Activated T-helper 1 cell treated with Interleukin-2 at 50 U/mL for 16 hours (primary cell): ENCODE data around the gene ZNF70.

ENCODE experiments used
- DNase-seq: peaks from one replicate; pipeline ENCODE4 v3.0.0-alpha.2; 2020; ENCODE audit warnings: low read depth

Gene ZNF70

DNA sequence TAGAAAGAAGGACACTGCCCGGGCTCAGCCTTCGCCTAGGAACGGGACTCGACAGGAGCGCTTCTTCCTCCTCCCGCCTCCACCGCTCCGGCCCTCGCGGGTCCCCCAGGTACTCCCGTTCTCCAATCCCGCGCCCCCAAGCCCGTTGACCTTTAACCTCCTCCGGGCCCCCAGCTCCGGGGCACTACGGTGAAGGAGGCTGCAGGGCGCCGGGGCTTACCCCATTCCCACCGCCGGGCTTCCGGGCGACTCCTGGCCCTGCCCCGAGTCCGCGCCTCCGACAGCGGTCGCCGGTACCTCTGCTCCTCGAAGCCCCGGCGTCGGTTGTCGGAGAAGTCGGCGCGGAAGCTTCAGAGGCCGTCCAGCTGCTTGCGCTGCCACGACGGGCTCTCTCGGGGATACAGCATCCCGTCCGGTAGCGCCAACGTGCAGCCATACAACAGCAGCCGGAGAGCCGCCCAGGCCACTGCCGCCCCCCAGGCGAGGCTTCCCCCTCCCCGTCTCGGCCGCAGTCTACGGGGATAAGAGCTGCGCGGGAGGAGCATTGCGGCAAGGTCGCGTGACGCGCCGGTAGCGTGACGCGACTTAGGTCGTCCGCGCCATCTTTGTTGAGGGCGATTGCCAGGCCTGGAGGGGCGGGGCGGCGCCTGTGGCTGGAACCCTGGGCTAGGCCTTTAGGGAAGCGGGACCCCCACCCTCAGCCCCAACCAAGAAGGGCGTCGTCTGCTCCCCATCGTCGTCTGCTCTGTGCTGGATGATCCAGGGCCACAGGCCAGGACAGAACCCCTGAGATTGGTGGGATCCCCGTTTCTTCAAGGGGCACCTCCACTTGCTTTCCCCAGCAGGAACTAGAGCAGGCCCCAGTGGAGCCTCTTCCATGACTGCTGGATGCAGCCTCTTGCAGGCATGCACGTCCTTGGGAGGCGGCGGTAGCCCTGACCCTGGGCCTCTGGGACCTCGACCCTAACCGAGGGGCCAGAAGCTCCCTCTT lies 33.8 kb downstream of the ZNF70 start:
- peak; percentile 67 for DNase-seq

DNA sequence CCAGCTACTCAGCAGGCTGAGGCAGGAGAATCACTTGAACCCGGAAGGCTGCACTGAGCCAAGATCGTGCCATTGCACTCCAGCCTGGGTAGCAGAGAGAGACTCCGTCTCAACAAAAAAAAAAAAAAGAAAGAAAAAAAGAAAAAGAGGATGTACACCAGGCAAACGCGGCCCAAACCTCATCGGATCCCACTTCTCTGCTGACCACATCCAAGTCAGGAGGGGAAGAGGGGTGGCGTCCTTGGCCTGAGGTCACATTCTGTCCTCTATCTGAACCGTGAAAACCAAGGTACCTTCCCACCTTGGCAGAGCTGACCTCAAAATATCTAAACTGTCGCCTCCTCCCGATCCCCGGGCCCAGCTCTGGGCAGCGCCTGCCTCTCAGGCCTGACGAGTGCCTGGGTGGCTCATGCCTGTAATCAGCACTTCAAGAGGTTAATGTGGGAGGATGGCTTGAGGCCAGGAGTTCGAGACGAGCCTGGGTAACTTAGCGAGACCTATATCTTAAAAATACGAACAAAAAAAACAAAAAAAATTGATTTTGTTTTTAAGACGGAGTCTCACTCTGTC lies 35.0 kb downstream of the ZNF70 start:
- no peak for DNase-seq

DNA sequence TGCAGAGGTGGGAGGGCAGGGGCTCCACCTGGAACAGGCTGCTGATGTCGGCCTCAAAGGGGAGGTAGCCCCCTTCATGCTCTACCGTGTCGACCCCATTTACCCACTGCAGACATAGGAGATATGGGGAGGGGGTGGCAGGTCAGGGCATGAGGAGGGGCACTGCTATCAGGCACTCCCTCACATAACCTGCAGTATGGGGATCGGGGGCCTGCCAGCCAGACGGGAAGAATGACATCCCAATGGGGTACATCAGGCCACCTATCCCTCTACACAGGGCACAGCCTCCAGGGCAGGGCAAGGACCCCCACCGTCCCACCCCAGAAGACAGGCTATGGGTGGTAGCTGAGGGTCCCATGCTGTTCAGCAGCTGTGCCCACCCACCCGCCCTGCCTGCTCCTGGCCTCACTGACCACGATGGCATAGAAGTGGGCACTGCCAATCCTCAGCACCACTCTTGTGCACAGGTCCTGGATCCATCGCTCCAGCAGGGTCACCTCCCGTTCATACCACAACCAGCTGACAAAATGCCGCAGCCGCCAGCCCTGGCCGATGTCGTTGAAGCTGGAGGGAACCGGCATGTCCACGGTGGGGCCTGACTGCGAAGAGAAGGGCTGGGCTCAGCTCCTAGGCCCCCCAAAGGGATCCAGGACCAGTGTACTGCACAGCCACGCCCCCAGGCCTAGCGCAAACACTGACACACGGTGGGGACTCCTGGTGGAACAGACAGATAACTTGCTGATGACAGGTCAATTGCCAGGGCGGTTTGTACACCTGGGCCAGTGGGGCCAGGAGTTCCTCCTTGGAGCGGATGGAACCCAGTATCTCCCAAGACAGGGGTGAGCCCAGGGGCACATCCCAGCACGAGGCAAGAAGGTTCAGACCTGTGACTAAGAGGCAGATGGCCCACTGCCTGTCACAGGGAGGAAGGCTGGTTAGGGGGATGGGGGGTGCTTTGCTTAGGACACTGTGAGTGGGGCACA lies 36.0 kb downstream of the ZNF70 start:
- DNase-seq = no peak

DNA sequence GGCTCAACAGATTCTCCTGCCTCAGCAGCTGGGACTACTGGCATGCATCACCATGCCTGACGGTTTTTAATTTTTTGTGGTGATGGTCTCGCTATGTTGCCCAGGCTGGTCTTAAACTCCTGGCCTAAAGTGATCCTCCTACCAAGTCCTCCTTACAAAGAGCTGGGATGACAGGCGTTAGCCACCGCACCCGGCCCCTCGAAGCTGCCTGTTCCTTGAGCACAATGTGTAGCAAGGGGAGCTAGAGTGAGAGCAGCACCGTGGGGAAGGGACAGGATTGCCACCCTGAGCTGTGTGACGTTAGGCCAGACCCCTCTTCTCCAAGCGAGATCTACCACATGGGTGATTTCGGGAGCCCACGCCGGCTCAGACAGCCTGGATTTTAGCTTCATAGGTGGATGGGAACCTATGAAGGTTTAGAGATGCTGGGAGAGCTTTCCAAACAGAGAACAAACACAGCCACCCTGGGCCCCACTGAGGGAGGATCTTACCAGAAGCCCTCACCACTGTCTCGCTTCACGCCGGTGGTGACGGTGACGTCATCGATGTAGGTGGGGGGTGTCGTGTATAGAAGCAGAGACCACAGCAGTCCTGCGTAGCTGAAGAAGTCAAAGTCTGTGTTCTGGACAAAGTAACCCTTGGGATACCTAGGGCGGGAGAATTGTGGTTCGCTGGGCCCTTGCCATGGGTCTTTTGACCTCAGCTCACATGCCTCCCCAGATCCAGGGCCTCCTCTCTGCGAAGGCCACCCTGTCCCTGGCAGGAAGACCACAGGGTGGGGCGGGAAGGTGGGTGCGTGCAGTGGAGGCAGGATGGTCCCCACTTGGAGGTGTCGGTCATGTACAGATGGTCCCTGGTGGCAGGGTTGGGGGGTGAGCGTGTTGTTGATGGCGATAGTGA lies 37.0 kb downstream of the ZNF70 start:
- no peak for DNase-seq

DNA sequence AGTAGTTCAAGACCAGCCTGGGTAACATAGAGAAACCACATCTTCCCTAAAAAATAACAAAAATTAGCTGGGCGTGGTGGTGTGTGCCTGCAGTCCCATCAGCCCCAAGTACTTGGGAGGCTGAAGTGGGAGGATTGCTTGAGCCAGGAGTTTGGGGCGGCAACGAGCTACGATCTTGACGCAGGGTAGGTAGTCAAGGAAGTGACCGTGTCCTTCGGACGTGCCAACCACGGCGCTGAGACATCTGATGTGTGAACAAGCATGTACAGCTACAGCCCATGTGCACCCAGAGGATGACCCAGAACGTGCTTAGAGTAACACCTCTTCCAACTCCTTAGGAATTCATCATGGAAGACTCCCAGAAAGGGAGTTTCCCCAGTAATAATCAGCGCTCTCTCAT lies 38.7 kb downstream of the ZNF70 start:
- DNase-seq = no peak

DNA sequence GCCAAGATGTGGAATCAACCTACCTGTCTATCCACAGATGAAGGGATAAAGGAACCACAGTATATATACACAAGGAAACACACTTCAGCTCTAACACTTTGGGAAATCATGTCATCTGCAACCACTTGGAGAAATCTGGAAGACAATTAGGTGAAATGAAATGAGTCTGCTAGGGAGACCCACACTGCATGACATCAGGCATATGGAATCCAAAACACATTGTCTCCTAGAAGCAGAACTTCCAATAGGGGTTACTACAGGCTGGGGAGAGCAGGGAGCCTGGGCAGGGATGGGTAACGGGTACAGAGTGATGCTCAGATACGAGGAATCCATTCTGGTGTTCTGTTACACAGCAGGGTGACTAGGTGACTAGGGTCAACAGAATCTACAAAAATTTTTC lies 41.8 kb downstream of the ZNF70 start:
- DNase-seq = no peak

DNA sequence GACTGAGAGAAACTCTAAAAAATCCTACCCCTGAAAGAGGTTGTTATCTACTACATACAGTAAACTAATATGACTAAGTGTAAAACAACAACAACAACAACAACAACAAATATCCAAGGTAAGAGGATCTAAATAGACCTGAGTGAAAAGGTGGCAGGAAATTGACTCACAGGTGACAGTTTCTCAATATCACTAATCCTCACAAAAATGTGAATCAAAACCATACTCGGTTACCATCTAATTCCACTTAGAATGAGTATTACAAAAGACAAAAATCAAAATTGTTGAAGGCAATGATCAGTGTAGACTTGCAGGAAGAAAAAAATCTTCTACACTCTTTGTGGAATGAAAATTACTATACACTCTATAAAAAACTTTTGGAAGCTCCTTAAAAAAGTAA lies 42.6 kb downstream of the ZNF70 start:
- DNase-seq = no peak

DNA sequence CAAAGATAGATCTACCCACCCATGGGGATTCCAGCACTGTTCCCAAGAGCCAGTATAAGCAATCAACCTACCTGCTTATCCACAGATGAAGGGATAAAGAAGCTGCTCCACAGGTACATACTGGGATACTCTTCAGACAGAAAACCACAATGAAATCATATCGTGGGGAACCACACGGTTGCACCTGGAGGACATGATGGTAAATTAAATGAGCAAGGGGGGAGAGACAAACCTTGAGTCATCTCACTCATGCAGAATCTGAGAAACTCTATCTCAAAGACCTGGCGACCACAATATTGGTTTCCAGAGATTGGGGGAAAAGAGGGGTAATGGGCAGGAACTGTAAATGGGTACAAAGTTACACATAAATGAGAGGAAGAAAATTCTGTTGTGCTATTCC lies 45.6 kb downstream of the ZNF70 start:
- no peak for DNase-seq

DNA sequence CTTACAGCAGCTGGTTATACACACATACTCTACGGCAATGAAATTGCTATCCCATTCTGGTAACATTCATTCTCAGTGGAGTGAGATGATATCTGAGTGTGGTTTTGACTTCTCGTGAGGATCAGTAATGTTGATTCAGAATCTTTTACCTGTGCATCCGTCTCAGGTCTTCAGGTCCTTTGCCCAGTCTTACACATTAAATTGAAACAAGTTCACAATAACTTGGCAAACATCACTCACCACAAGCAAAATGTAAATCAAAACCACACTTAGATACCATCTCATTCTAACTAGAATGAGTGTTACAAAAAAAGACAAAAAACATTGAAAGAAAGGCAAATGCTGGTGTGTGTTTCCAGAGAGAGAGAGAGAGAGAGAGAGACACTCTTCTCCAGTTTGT lies 46.1 kb downstream of the ZNF70 start:
- no peak for DNase-seq

DNA sequence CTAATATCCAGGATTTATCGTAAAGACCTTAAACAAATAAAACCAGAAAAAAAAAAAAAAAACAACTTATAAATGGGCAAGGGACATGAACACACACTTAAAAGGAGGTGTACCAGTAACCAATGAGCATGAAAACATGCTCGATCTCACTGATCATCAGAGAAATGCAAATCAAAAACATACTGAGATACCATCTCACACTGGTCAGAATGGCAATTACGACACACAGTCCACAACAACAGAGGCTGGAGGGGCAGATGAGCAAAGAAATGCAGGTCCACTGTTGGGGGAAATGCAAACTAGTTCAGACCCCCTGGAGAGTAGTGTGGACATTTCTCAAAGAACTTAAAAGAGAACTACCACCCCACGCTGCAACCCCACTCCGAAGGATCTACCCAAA lies 46.9 kb downstream of the ZNF70 start:
- DNase-seq = no peak

DNA sequence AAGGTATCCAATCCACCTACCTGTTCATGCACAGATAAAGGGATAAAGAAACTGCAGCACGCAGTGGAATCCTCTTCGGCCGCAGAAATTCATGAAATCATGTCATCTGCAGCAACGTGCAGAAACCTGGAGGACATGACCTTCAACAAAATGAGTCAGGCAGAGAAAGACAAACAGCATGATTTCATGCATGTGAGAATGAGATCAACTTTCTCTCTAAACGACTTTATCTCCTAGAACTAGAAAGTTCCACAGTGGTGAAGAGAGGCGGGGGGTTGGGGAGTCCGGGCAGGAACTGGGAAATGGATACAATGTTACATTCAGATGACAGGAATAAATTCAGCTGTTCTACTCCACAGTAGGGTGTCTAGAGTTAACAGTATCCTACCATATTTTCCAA lies 50.2 kb downstream of the ZNF70 start:
- no peak for DNase-seq

DNA sequence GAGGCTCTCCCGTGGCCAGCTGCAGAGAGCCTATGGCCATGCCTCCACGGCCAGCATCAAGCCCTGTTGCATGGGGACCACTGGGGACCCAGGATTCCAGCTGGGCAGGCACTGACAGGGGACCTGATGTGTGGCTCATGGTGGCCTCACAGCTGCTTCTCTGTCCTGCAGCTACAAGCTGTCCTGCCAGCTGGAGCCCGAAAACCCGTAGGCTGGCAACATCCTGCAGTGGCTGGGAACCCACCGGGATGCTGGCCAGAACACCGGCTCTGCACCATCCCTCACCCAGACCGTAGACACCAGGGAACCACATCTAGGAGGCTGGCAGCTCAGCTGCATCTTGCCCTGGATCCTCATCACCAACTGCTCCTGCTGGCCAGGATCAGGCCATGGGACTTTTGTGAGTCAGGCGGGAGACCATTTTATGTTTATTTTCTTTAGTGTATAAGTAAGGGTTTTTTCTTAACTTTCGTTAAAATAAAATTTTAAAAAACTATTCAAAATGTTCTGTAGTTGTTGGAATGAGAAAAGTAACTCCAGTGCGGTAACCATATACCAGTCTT lies 52.2 kb downstream of the ZNF70 start:
- no peak for DNase-seq

DNA sequence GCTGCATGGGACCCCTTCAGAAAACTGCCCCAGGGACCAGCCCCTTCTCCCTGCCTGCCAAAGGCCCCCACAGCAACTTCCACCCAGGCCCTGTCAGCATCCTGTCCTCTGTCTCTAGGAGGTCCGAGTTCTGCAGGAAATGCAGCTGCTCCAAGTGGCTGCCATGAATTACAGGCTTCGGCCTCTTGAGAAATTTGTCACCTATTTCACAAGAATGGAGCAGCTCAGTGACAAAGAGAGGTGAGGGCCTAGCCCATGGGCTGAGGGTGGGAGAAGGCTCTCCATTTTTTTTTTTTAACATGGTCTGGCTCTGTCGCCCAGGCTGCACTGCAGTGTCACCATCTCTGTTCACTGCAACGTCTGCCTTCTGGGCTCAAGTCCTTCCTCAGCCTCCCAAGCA lies 52.8 kb downstream of the ZNF70 start:
- no peak for DNase-seq

DNA sequence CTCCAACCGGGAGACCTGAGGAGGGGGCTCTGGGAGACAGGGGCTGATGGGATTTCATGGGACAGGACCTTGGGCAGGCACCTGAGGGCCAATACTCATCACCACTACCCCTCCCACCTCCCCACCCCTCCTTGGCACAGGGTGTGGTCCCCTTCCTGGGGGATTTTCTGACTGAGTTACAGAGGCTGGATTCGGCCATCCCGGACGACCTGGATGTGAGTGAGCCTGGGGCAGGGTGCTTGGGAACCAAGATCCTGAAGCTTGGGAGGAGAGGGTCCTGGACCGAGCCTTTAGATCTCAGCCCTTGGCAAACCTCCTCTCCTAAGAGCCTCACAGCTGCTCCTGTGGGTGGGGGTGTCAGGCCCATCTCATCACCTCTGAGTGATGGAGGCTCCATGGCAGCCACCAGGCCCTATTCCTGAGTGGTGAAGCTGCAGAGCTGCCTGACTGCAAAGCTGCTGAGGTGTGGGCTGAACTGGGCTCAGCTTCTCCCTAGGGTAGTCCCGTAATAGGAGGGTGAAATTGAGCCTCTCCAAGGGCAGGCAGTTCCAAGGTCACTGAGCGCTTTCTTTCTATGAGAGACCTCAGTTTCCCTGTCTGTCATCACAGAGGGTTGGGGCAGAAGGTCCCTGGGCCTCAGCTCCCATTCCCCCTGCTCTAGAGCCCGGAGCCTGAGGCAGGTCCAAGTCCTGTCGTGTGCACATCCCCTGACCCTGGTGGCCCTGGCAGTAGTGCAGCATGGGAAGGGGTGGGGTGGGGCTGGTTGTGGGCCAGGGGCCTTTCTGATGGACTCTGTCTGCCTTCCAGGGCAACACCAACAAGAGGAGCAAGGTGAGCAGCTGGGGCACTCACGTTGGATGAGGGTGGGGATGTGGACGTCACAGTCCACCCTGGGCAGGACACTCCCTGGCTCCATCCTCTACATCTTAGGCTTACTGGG lies 53.6 kb downstream of the ZNF70 start:
- DNase-seq = no peak

DNA sequence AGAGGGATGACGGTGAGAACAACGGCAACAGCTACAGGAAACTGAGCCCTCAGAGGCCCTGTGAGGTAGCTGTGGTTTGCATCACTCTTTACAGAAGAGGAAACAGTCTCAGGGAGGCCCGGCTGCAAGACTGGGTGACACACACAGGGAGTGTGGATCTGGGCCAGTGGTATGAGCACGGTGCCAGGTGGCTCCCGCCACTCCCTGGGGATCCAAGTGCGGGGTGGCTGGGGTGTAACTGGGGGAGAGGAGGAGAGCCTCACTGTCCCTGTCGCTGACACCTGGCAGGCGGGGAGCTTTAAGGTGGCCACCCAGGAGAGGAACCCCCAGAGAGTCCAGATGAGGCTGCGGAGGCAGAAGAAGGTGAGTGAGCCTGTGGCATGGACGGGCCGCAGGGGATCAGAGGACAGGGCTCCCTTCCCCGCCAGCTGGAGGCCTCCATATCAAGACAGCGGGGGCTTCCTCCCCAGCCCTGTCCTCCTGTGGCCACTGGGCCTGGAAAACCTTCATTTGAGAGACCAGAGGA lies 54.5 kb downstream of the ZNF70 start:
- DNase-seq = peak; percentile 64

DNA sequence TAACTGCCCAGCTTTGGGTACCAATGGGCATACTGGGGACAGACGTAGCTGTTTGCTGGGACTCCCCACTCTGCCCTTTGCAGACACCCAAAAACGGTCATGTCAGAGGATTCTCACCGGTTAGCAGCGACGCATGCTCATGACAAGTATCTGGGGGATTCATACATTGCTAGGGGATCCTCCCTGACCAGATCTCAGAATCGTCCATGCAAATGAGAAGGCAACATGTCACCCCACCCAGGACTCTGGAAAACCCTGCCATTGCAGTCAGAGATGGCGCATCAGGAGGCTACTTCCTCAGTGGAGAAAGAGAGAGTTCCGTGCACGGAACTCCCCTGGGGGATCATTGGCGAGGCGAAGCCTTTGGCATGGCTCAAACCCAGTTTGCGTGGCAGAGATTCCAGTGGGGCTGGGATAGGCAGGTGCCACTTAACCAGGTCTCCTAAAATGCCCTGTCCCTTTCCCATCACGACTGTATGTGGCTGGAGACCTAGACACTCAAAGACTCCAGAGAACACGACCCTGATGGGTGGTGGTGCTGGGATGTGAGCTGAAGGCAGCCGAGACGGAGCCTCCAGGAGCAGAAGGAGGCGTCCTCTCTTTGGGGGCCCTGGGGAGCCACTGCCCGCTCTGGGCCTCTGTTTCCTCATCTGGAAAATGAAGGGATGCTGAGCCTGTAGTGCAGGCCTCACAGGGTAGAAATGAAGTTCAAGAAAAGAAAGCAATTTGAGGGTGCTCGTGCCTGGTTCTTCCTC lies 55.2 kb downstream of the ZNF70 start:
- DNase-seq = no peak

DNA sequence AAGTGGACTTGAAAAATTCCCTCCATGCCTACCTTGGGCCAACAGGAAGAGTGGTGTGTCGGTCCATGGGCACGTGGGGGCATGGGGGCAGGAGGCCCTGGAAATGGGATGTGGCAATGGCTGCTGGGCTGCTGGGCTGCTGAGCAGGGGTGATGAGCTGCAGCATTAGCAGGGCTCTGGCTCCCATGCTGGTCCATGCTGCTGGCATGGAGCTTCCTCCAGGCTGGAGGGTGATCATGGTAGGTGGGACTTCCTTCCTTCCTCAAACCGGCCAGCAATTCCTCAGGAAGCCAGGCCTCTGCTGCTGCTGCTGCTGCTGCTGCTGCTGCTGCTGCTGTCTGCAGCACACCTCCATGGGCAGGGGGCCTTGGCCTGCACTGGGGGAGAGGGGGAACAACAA lies 55.8 kb downstream of the ZNF70 start:
- no peak for DNase-seq

DNA sequence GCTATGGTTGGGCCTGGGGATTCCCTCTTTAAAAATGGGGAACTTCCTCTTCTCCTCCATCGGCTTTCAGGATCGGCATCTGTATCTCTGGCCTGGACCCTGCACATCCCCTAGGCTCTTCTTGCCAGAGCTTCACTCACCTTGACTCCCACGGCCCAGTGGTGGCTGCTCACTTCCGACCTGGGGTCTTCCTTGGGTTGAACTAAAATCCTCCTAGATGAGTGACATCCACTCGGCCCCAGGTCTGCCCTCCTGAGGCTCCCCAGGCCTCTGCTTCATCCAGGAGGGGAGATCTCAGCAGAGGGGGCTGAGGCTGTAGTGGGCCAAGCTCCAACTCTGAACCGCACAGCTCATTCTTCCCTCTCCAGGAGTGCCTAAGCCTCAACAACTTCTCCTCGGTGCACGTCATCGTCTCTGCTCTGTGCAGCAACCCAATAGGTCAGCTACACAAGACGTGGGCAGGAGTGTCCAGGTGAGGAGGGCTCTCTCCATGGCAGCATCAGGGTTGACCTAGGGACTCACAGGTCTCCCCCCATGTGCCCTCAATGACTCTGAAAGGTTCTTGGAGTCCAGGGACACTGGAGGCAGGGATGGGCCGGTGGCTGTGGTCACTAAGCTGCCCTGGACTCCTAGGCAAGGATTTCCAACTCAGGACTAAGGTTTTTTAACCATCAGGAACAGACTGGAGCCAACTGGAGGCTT lies 56.8 kb downstream of the ZNF70 start:
- no peak for DNase-seq
